PC-3 (cell line): Measurements from ENCODE around the gene DRAXIN. TPM values are rescaled to one million over a fixed set of nuclear protein-coding genes. Genes with fewer than 3 reads are reported as not detected.

Experiments
- ATAC-seq: fragments of 200-7000 bp; cut with Tn5 transposase; 2 replicates; pipeline ENCODE4 v1.9.1; 2020; ENCODE audit warnings: mild to moderate bottlenecking, moderate library complexity
- BruUV-seq: library from RNA; stranded (reverse); fragments of 400-500 nt; replicated peaks from 2 replicates; lab custom pipeline; 2021; lab: Mats Ljungman, UMichigan
- CTCF ChIA-PET: fragments of 300-600 bp; sonication (Branson Sonifier 250); formaldehyde crosslinking; loops from one replicate; lab custom pipeline; 2022; ENCODE audit warnings: antibody characterized with exemption; lab: Charles Lee
- POLR2A ChIA-PET: fragments of 300-600 bp; sonication (Branson Sonifier 250); formaldehyde crosslinking; loops from one replicate; lab custom pipeline; 2022; ENCODE audit warnings: antibody characterized with exemption; ENCODE audit not compliant: unreplicated experiment; lab: Charles Lee
- DNase-seq: peaks from one replicate; pipeline ENCODE4 v3.0.0-alpha.2; 2015
- H2AFZ ChIP-seq: fragments of 300-600 bp; sonication (generic); 2 replicates; pipeline ENCODE4 v1.6.0; 2016; ENCODE audit warnings: antibody characterized with exemption, low read length
- H3F3A ChIP-seq: fragments of 300-600 bp; sonication (generic); one replicate; pipeline ENCODE4 v1.6.0; 2017; ENCODE audit warnings: antibody characterized with exemption, low read length, control low read depth, mild to moderate bottlenecking; ENCODE audit not compliant: unreplicated experiment
- H3K27ac ChIP-seq: fragments of 300-600 bp; sonication (generic); 2 replicates; pipeline ENCODE4 v1.5.1; 2016; ENCODE audit warnings: mild to moderate bottlenecking, low read length
- H3K27me3 ChIP-seq: fragments of 300-600 bp; sonication (generic); 2 replicates; pipeline ENCODE4 v1.6.1; 2016; ENCODE audit warnings: low read length, mixed read lengths
- H3K36me3 ChIP-seq: fragments of 300-600 bp; sonication (generic); 2 replicates; pipeline ENCODE4 v1.6.1; 2016; ENCODE audit warnings: low read depth, mixed run types, low read length, mixed read lengths
- H3K4me1 ChIP-seq: fragments of 300-600 bp; sonication (generic); 2 replicates; pipeline ENCODE4 v1.5.1; 2016; ENCODE audit warnings: low read length; ENCODE audit not compliant: insufficient read depth
- H3K4me2 ChIP-seq: fragments of 300-600 bp; sonication (generic); 2 replicates; pipeline ENCODE4 v1.6.0; 2016; ENCODE audit warnings: low read length
- H3K4me3 ChIP-seq: fragments of 300-600 bp; sonication (generic); 2 replicates; pipeline ENCODE4 v1.5.1; 2016; ENCODE audit warnings: mild to moderate bottlenecking, low read length, mixed read lengths
- H3K79me2 ChIP-seq: fragments of 300-600 bp; sonication (generic); 2 replicates; pipeline ENCODE4 v1.6.1; 2017; ENCODE audit warnings: low read length, mixed read lengths
- H3K9ac ChIP-seq: fragments of 300-600 bp; sonication (generic); 2 replicates; pipeline ENCODE4 v1.6.0; 2016; ENCODE audit warnings: mild to moderate bottlenecking, low read length
- H3K9me2 ChIP-seq: fragments of 300-600 bp; sonication (generic); replicated peaks from 2 replicates; pipeline ENCODE4 v1.6.1; 2016; ENCODE audit warnings: mixed run types, low read length, mixed read lengths
- H3K9me3 ChIP-seq: fragments of 300-600 bp; sonication (generic); 2 replicates; pipeline ENCODE4 v1.6.1; 2016; ENCODE audit warnings: low read length, mixed read lengths
- H4K20me1 ChIP-seq: fragments of 300-600 bp; sonication (generic); 2 replicates; pipeline ENCODE4 v1.6.1; 2016; ENCODE audit warnings: low read length, mixed read lengths
- EZH2 ChIP-seq: fragments of 300-600 bp; sonication (generic); IDR thresholded peaks from one replicate; pipeline ENCODE4 v1.6.1; 2017; ENCODE audit warnings: antibody characterized with exemption, mild to moderate bottlenecking, low read length; ENCODE audit not compliant: unreplicated experiment
- EZH2phosphoT487 ChIP-seq: fragments of 300-600 bp; sonication (generic); IDR thresholded peaks from 2 replicates; pipeline ENCODE4 v1.6.1; 2018; ENCODE audit warnings: mild to moderate bottlenecking, antibody characterized with exemption, low read length, borderline replicate concordance
- intact Hi-C: fragments of 100-400 bp; cut with micrococcal nuclease; formaldehyde crosslinking; loops from 2 replicates; pipeline ENCODE4 v1.9.0; 2023
- total RNA-seq: library from RNA; depleted of rRNA; stranded (reverse); fragments of >200 nt; gene quantifications from 2 replicates; pipeline ENCODE4 v1.2.3, GENCODE V29; 2014
- TF ChIP-seq, protein P1 (sequence below): fragments of 300-600 bp; sonication (generic); conservative IDR thresholded peaks from 2 replicates; pipeline ENCODE4 v1.5.1; 2017; ENCODE audit warnings: antibody characterized with exemption, low read depth, mild to moderate bottlenecking, low read length

The DRAXIN gene
- total RNA-seq, 1 experiment from 2014 or later: 0.07 TPM

DNA sequence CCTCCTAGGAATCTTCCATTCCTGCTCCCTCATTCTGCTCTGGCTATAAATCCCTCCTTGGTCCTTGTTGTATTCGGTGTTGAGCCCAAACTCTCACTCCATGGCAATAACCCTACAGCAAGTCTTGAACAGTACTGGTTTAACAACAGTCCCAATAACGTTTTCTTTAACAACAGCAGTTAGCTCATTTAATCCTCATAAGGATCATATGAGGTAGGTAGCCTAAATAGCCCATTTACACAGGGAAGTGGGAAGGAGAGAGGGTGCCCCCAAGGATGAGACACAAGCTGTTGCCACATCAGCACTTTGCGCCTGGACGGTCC, 44.0 kb downstream of the DRAXIN start:
- Histone ChIP-seq H3K27me3 (no peaks in the 10 kb centered on the region), H3F3A (no peaks in the 10 kb centered on the region), H3K4me1 (peaks cover 12% of the 10 kb centered on the region), H2AFZ (peak overlapping the region; percentile 97), H3K4me3 (peak overlapping the region; percentile 84), H3K9me2 (no peaks in the 10 kb centered on the region), H3K9ac (no peak overlapping the region), H3K9me3 (no peaks in the 10 kb centered on the region), H3K27ac (no peak overlapping the region), H3K79me2 (peaks cover 5% of the 10 kb centered on the region), H3K36me3 (no peaks in the 10 kb centered on the region), H3K4me2 (peak overlapping the region; percentile 86), H4K20me1 (no peaks in the 10 kb centered on the region)
- ChIA-PET POLR2A (no interaction called here), CTCF (interaction anchor here (0.6 kb wide), 1 partner anchor 235 kb away, joined by 4 read pairs; no protein-coding TSS in a partner anchor)
- no peak for ATAC-seq
- intact Hi-C loops: loop anchor here (5.0 kb wide), 1 partner anchor 72 kb away; the partner anchor contains the start of genes CLCN6 and MTHFR
- BruUV-seq: no TSS peak
- no peak for DNase-seq
- TF ChIP-seq EZH2 (no peak), EZH2phosphoT487 (no peak)
- TF ChIP-seq, protein P1, sequence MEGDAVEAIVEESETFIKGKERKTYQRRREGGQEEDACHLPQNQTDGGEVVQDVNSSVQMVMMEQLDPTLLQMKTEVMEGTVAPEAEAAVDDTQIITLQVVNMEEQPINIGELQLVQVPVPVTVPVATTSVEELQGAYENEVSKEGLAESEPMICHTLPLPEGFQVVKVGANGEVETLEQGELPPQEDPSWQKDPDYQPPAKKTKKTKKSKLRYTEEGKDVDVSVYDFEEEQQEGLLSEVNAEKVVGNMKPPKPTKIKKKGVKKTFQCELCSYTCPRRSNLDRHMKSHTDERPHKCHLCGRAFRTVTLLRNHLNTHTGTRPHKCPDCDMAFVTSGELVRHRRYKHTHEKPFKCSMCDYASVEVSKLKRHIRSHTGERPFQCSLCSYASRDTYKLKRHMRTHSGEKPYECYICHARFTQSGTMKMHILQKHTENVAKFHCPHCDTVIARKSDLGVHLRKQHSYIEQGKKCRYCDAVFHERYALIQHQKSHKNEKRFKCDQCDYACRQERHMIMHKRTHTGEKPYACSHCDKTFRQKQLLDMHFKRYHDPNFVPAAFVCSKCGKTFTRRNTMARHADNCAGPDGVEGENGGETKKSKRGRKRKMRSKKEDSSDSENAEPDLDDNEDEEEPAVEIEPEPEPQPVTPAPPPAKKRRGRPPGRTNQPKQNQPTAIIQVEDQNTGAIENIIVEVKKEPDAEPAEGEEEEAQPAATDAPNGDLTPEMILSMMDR: no peak

DNA sequence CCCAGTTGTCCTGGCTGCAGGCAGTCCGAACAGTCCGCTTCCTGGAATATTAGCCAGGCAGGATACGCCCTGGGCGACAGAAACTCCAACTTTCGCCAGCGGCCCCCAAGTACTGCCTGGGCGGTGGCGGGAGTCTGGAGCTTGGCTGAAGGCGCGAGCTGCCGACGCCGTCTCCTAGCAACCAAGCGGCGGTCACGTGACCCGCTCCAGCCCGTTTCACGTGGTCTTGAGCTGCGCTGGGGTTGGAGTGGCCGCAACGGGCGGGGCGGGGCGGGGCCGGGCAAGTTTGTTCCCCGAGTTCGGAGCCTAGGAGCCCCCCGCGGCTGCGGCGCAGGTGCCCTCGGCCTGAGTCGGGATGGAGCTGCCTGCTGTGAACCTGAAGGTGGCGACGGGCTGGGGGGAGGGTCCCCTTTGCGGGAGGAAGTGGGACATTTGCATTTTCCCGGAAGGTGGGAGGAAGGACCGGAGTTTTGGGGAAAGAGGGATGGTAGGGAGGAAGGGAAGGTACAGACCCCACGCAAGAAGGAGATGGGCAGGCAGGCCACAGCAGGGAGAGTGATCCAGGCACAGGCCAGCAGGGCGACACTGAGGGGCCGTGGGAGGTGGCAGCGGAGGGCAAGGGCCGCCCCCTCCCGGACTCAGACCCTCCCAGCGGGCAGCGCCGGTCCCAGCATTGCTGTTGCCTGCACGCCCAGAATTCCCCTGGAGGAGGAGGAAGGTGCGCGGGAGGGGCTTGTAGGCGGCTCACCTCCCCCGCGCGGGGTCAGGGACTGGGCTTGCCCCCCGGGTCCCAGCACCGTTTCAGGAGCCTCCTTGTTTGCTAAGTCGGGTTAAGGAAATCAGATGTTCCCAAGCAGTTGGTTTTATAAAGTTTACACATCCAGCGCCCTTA, 44.6 kb downstream of the DRAXIN start, which contains the start of gene AGTRAP:
AGTRAP (plus strand) TSS at position 283 of the 892 bp plus-strand sequence; CDS start at position 356, 73 bp downstream.
- peak within 1 kb of the TSS; percentile 86 for H3K27ac ChIP-seq
- peaks cover 9% of the 10 kb centered on the region for H3K4me1 ChIP-seq
- peak within 1 kb of the TSS; percentile 97 for H2AFZ ChIP-seq
- ChIA-PET POLR2A (interaction anchor here (0.5 kb wide), 1 partner anchor 172 kb away, joined by 3 read pairs; no protein-coding TSS in a partner anchor), CTCF (interaction anchor here (0.6 kb wide), 1 partner anchor 234 kb away, joined by 4 read pairs; no protein-coding TSS in a partner anchor)
- no peaks in the 10 kb centered on the region for H3K27me3 ChIP-seq
- peak within 1 kb of the TSS; percentile 84 for H3K4me3 ChIP-seq
- no peaks in the 10 kb centered on the region for H3K9me2 ChIP-seq
- H3K9ac ChIP-seq: peak within 1 kb of the TSS; percentile 86
- intact Hi-C loops: loop anchor here (5.0 kb wide), 1 partner anchor 71 kb away; the partner anchor contains the start of genes CLCN6 and MTHFR
- H3K9me3 ChIP-seq: no peaks in the 10 kb centered on the region
- H3K4me2 ChIP-seq: peak within 1 kb of the TSS; percentile 86
- DNase-seq (peak; percentile 86), ATAC-seq (peak; percentile 77)
- H3F3A ChIP-seq: no peaks in the 10 kb centered on the region
- H3K79me2 ChIP-seq: peaks cover 5% of the 10 kb centered on the region
- no peak for TF ChIP-seq EZH2
- TF ChIP-seq, protein P1: no peak
- no peak for TF ChIP-seq EZH2phosphoT487
- no TSS peak for BruUV-seq
- no peaks in the 10 kb centered on the region for H3K36me3 ChIP-seq
- H4K20me1 ChIP-seq: no peaks in the 10 kb centered on the region
